Epithelial cell of esophagus (primary cell): ENCODE measurements around the gene B4GALNT3.
A peak's percentile ranks its signal among the peaks of the same experiment; 100 is the strongest.

Experiments used
- DNase-seq: peaks from one replicate; pipeline ENCODE4 v3.0.0; 2010; ENCODE audit warnings: low read depth
- H3K4me3 ChIP-seq: 2 replicates; pipeline ENCODE4 v1.5.1; 2011; ENCODE audit warnings: mild to moderate bottlenecking, low read length, control low read depth
- TF ChIP-seq, protein P1 (sequence below): IDR thresholded peaks from 2 replicates; pipeline ENCODE4 v1.5.1; 2011; ENCODE audit warnings: low read depth, mild to moderate bottlenecking, low read length, control low read depth, inconsistent platforms; ENCODE audit not compliant: insufficient read depth; ENCODE audit errors: missing control alignments

The B4GALNT3 gene

DNA sequence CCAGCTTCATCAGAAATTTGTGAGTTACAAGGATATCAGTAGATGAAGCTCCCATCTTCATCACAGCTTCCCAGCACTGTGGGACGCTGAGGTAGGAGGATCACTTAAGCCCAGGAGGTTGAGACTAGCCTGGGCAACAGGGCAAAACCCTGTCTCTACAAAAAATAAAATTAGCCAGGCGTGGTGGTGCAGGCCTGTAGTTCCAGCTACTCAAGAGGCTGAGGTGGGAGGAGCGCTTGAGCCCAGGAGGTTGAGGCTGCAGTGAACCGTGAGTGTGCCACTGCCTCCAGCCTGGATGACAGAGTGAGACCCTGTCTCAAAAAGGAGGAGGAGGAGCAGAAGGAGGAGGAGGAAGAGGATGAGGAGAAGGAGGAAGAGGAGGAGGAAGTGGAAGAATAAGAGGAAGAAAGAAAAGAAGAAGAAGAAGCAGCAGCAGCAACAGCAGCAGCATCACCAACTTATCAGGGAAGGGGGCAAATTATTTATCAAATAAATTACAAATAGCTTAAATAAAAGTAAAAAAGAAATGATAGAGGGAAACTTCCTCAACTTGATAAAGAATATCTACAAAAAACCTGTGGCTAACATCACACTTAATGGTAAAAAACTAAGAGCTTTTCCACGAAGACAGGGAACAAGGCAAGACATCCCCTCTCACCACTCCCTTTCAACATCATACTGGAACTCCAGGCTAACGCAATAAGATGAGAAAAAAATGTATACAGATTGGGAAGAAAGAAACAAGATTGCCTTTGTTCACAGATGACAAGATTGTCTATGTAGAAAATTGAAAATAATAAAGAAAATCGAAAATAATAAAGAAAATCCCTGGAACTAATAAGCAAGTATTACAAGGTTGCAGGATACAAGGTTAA is 133.9 kb downstream of the B4GALNT3 start:
- no peak overlapping the region for H3K4me3 ChIP-seq
- TF ChIP-seq, protein P1, sequence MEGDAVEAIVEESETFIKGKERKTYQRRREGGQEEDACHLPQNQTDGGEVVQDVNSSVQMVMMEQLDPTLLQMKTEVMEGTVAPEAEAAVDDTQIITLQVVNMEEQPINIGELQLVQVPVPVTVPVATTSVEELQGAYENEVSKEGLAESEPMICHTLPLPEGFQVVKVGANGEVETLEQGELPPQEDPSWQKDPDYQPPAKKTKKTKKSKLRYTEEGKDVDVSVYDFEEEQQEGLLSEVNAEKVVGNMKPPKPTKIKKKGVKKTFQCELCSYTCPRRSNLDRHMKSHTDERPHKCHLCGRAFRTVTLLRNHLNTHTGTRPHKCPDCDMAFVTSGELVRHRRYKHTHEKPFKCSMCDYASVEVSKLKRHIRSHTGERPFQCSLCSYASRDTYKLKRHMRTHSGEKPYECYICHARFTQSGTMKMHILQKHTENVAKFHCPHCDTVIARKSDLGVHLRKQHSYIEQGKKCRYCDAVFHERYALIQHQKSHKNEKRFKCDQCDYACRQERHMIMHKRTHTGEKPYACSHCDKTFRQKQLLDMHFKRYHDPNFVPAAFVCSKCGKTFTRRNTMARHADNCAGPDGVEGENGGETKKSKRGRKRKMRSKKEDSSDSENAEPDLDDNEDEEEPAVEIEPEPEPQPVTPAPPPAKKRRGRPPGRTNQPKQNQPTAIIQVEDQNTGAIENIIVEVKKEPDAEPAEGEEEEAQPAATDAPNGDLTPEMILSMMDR, result no peak
- DNase-seq, result no peak

DNA sequence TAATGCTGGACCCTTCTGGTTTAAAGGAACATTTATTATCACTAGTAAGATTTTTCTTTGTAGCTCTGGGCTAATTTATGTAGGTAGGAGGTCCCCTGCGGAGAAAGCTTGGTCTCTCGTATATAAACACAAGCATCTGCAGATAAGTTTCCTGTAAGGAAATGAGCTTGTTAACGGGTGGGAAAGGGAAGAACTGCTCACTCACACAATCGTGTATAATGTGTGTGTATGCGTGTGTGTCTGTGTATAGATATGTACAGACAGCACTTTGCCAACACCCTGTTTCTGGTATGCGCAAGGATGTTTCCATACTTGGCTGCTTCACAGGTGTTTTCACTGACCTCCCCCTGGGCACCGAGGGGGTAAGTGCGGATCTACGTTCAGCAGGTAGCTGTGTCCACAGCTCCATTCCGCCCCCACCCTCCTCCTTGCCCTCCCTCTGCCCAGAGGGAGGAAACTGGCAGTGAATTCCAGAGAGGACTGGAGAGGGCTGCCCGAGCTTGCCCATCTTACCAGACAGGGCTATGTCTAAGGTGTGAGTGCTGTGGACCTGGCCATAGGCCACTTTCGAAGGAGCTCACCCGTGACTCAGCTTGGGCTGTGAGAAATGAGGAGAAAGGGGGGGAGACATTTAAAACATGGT is 138.3 kb downstream of the B4GALNT3 start:
- DNase-seq, result peak; percentile 88
- TF ChIP-seq, protein P1, result no peak
- H3K4me3 ChIP-seq, result no peak overlapping the region

DNA sequence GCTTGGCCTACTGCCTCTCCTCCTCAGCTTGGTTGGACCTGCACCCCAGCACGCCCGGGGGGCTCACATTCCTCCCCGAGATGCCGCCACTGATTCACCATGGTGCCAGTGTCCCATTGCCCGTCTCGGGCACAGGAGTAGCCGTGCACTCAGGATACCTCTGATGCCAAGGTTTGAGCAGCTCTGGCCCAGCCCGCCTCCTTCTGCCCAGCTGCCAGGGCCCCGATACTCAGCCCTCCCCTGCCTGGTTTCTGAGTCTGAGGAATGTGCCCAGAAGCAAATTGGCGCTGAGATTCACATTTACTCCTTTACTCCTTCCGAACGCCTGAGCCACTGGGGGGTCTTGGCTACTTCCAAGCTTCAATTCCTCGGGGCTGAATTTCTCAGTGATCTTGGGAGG is 140.0 kb downstream of the B4GALNT3 start:
- TF ChIP-seq, protein P1, result no peak
- no peak for DNase-seq

DNA sequence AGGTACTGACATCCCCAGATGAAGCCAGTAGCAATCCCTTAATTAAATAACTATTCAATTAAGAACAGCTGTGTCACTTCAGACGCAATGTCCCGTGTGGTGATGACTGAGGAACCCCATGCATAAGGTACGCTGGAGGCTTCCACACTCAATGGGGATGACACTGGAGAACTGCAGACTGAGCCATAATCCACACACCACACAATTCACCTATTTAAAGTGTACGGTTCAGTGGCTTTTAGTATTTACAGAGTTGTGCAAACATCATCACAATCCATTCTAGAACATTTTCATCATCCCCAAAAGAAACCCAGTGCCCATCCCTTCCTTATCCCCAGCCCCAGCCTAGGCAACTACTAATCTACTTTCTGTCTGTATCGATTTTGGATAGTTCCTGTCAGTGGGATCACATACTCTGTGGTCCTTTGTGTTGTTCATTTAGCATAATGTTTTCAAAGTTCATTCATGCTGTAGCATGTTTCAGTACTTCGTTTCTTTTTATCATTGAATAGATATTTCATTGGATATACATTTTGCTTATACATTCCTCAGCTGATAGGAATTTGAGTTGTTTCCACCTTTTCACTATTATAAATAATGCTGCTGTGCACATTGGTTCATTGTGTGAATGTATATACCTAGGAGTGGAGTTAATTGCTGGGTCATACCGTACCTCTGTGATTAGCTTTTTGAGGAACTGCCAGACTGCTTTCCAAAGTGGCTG is 142.4 kb downstream of the B4GALNT3 start:
- no peak for DNase-seq
- TF ChIP-seq, protein P1, result no peak
- H3K4me3 ChIP-seq, result no peak overlapping the region

More for the DNA sequence above, 140.0 kb downstream of the B4GALNT3 start:
- no peak overlapping the region for H3K4me3 ChIP-seq

DNA sequence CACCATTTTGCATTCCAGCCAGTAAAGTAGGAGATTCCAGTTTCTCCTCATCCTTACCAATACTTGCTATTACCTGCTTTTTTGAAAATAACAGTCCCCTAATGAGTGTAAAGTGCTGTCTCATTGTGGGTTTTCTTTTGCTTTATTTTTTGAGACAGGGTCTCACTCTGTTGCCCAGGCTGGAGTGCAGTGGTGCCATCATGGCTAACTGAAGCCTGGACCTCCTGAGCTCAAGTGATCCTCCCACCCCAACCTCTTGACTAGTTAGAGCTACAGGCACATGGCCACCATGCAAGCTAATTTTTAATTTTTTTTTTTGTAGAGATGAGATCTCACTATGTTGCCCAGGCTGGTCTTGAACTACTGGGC is 142.9 kb downstream of the B4GALNT3 start:
- DNase-seq, result no peak
- TF ChIP-seq, protein P1, result no peak
- no peak overlapping the region for H3K4me3 ChIP-seq

DNA sequence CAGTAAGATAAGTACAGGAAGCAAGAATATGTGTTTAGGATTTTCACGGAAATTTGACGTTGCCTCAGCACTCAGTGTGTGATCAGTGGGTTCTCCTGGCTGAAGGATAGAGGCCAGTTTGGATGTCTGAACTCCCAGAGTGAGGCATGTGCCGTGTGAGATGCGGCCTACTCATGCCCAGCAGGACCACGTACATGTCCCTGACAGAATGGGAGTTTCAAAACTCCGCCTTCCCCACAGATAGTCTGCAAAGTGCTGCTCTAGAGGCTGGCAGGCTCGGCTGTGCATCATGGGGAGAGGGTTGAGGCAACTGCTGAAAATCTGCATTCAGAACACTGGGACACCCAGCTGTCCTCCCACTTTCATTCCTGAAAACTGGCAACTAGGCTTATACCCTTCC is 145.2 kb downstream of the B4GALNT3 start:
- TF ChIP-seq, protein P1, result no peak

More for the DNA sequence above, 145.2 kb downstream of the B4GALNT3 start:
- DNase-seq, result no peak
- no peak overlapping the region for H3K4me3 ChIP-seq
